ENCODE measurements around the gene ROMO1.

GRCh38 chr20:35720165-35721123 is 21.2 kb downstream of the ROMO1 start:
- TF ChIP-seq, protein P1, sequence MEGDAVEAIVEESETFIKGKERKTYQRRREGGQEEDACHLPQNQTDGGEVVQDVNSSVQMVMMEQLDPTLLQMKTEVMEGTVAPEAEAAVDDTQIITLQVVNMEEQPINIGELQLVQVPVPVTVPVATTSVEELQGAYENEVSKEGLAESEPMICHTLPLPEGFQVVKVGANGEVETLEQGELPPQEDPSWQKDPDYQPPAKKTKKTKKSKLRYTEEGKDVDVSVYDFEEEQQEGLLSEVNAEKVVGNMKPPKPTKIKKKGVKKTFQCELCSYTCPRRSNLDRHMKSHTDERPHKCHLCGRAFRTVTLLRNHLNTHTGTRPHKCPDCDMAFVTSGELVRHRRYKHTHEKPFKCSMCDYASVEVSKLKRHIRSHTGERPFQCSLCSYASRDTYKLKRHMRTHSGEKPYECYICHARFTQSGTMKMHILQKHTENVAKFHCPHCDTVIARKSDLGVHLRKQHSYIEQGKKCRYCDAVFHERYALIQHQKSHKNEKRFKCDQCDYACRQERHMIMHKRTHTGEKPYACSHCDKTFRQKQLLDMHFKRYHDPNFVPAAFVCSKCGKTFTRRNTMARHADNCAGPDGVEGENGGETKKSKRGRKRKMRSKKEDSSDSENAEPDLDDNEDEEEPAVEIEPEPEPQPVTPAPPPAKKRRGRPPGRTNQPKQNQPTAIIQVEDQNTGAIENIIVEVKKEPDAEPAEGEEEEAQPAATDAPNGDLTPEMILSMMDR (IDR thresholded peaks at IDR 0.05; ENCODE audit: poor library complexity): no peak
- TF ChIP-seq EZH2phosphoT487 (IDR thresholded peaks at IDR 0.05; ENCODE audit: low read depth, severe bottlenecking, unreplicated experiment) (no peak), EZH2 (IDR thresholded peaks at IDR 0.05; ENCODE audit: borderline replicate concordance) (no peak)
